A549 (cell line): Measurements from ENCODE around the gene NXNL1.

Experiments
- CTCF ChIP-seq: fragments of >200 bp; sonication (Bioruptor Twin); formaldehyde crosslinking; IDR thresholded peaks from 3 replicates; pipeline ENCODE4 v1.5.1; 2016
- EP300 ChIP-seq, 2 experiments: fragments of >200 bp; sonication (Bioruptor Twin); formaldehyde crosslinking; IDR thresholded peaks; 2 replicates in 1 of 2; 3 replicates in 1 of 2; pipeline ENCODE4 v1.6.1; 2016 to 2017
- RNF2 ChIP-seq: fragments of 200-600 bp; sonication (generic); IDR thresholded peaks from 2 replicates; pipeline ENCODE4 v1.6.1; 2016; ENCODE audit warnings: low read depth, mild to moderate bottlenecking, antibody characterized with exemption, moderate library complexity, borderline replicate concordance

- TF ChIP-seq RNF2 (no peak), CTCF (peak; percentile 38), EP300 (IDR thresholded peaks at IDR 0.05) (no peak)
These were observed 35.9 kb downstream of the NXNL1 start for GRCh38 chr19:17424743-17425365.
